GM11168 (cell line): ENCODE results near the gene FRMD5.

Source experiments
- in situ Hi-C: fragments of 300-500 bp; cut with MboI; formaldehyde crosslinking; loops from one replicate; pipeline ENCODE4 v1.12.0; 2022; ENCODE audit warnings: low sequenced_read_pairs; ENCODE audit not compliant: unreplicated experiment

FRMD5 gene

DNA sequence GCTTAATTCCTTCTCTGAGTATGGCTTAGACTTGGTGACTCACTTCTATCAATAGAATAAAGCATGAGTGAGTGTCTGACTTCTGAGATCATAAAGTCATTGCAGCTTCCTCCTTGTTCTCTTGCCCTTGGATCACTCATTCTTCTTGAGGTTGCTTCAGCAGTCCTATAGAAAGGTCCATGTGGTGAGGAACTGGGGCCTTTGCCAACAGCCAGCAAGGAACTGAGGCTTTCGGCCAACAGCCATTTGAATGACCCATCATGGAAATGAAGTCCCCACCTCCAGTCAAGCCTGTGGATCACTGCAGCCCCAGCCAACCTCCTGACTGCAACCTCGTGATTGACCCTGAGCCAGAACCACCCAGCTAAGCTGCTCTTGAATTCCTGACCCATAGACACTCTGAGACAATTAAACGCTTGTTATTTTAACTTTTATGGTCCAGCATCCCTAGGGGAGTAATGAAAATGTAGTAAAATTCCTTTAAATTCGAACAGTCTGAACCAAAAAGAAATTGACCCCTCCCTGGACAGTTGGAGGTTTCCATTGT lies 283.8 kb downstream of the FRMD5 start:
- in situ Hi-C loops = loop anchor here (25.0 kb wide), 1 partner anchor 301 kb away; no protein-coding TSS in a partner anchor

GRCh38 chr15:43908516-43909050 lies 286.5 kb downstream of the FRMD5 start:
- in situ Hi-C loops = loop anchor here (5.0 to 25.0 kb wide), 2 partner anchors 159 to 304 kb away; no protein-coding TSS in a partner anchor

GRCh38 chr15:43905755-43906154 lies 289.3 kb downstream of the FRMD5 start:
- in situ Hi-C loops = loop anchor here (5.0 to 25.0 kb wide), 2 partner anchors 162 to 307 kb away; no protein-coding TSS in a partner anchor

- in situ Hi-C loops = loop anchor here (25.0 kb wide), 1 partner anchor 308 kb away; no protein-coding TSS in a partner anchor
Observed at GRCh38 chr15:43903864-43904290, 291.2 kb downstream of the FRMD5 start.

DNA sequence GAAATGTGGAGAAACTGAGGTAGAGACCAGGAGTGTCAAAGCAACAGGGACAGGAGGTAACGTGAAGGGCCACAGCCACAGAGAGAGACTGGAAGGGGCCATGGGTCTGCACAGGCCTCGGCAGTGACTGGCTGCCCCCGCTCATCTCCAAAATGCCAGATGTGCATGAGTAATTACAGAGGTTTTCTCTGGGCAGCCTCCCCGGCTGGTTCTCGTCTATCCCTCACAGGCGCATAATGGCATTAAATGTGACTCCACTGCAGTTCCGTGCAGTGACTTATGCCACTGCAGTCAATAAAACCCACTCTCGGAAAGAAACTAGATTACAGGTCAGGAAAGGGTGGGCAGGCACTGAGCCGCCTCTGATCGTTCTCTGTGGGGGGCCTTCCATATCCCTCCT lies 293.6 kb downstream of the FRMD5 start:
- in situ Hi-C loops = loop anchor here (25.0 kb wide), 1 partner anchor 311 kb away; no protein-coding TSS in a partner anchor

DNA sequence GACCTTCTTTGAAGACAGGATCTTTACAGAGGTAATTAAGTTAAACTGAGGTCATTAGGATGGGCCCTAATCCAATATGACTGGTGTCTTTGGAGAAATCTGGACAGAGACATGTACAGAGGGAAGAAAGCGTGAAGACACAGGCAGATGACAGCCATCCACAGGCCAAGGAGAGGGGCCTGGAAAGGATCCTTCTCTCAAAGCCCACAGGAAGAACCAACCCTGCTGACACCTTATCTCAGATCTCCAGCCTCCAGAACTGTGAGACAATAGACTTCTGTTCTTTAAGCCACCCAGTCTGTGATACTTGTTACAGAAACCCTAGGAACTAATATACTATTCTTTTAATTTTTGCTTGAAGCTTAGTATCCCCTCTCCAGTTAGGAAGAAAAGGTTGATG lies 294.1 kb downstream of the FRMD5 start:
- in situ Hi-C loops = loop anchor here (25.0 kb wide), 1 partner anchor 311 kb away; no protein-coding TSS in a partner anchor

- in situ Hi-C loops = loop anchor here (25.0 kb wide), 1 partner anchor 312 kb away; no protein-coding TSS in a partner anchor
Observed at GRCh38 chr15:43899928-43900327, 295.1 kb downstream of the FRMD5 start.

DNA sequence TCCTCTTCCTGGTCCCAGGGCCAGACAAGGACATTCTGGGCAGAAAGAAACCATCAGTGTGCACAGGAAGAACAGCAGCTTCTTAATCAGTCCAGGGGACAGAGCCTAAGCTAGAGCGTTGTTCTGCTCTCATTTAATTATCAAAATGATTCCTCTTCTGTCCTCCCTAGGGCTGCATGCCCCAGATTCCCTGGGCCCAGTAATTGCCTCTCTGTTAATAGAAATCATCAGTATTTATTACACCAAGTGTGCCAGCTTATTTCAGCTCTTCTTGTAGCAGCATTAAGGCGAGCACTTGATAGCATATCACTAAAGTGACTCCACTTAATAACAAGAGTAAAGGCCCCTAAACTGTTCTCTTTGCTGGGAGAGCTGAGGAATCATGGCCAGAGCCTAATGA lies 296.2 kb downstream of the FRMD5 start:
- in situ Hi-C loops = no loop called here

DNA sequence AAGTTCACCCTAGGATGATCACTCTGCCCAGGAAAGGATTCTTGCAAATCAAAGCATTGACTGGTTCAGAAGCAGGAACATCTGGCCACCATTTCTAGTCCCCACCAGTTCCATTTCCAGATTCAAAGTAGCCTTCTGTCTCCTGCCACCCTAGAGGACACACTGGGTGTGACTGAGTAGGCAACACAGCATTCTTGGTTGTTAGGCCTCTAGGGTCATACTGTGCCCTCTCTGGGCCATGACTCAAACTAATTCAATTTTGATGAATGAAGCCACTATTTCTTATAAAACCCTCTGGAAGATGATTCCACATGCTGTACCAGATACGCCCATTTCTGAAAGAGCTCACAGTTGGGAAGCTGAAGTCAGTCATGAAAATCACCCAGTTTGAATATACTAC lies 298.5 kb downstream of the FRMD5 start:
- in situ Hi-C loops = no loop called here

- in situ Hi-C loops = no loop called here
Observed at GRCh38 chr15:43895586-43895985, 299.5 kb downstream of the FRMD5 start.

DNA sequence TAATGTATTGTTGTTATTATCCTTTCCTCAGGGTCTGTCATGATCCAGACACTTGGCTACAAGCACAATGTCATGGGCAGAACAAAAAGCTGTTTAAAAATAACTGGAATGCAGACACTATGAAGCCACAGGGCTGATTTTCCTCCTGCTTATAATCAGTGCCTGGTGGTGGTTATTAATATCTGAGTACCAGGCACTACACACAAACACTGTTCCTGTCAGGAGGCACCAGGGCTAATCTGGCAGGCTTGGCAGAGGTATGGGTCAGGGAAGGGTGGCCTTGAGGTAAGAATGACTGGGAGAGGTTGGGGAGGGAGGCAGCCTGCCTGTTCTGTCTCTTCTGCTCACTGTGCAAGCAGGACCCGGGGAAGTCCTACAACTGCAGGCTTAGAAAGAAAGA lies 301.1 kb downstream of the FRMD5 start:
- in situ Hi-C loops = no loop called here

DNA sequence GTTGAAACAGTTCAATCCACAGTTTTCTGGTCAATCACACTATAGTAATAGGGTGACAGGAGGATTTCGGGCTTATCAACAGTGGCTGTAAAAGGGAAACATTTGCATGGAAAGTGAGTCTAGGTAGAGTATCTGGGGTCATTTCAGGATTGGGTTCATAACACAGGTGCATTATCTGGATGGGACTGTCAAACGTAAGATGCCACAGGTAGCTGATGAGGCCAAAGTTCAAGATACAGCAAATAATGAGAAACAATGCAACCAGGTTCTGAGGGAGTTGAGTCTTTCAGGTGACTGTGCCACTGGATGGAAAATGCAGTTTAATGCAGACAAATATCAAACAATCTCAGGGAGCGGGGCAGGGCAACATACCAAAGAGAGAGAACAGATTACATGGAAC lies 306.0 kb downstream of the FRMD5 start:
- in situ Hi-C loops = no loop called here

- in situ Hi-C loops = no loop called here
Observed at GRCh38 chr15:43887901-43888300, 307.2 kb downstream of the FRMD5 start.

GRCh38 chr15:43886558-43886957 lies 308.5 kb downstream of the FRMD5 start:
- in situ Hi-C loops = no loop called here

- in situ Hi-C loops = no loop called here
Observed at GRCh38 chr15:43883571-43883970, 311.5 kb downstream of the FRMD5 start.

DNA sequence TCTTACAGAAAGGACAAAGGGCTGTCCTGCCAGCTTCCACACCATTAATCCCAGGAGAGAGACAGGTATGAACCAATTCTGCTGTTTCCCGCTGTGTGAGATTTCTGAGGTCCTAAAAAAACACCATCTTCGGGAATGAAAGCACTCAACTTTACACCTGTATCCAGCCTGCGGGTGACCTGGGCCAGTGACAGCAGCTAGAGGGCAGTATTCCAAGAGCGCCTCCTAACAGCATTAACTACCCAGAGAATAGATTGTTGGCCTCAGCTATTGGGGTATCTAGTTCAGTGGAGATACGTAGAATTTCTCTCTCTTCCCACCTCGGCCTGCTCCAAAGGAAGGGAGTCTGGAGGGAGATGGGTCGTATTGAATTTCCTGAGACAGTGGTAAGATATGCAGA lies 313.1 kb downstream of the FRMD5 start:
- in situ Hi-C loops = no loop called here

DNA sequence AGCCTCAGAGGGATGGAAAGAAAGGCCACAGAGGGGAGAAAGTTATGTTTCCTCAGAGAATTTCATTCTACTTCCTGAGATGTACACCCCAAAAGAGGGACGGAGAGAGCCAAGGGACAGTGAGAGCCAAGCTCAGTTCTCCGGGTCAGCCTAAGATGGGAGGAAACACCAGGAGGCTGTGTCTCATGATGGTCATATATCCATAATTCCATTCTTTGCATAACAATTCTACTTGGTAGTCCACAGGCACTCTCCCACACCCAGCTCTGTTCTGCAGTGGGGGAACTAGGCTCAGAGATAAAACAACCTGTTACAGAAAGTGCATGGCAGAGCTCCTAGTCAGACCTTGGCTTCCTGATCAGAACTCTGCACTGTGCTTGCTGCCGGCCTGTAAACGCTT lies 313.8 kb downstream of the FRMD5 start:
- in situ Hi-C loops = no loop called here

DNA sequence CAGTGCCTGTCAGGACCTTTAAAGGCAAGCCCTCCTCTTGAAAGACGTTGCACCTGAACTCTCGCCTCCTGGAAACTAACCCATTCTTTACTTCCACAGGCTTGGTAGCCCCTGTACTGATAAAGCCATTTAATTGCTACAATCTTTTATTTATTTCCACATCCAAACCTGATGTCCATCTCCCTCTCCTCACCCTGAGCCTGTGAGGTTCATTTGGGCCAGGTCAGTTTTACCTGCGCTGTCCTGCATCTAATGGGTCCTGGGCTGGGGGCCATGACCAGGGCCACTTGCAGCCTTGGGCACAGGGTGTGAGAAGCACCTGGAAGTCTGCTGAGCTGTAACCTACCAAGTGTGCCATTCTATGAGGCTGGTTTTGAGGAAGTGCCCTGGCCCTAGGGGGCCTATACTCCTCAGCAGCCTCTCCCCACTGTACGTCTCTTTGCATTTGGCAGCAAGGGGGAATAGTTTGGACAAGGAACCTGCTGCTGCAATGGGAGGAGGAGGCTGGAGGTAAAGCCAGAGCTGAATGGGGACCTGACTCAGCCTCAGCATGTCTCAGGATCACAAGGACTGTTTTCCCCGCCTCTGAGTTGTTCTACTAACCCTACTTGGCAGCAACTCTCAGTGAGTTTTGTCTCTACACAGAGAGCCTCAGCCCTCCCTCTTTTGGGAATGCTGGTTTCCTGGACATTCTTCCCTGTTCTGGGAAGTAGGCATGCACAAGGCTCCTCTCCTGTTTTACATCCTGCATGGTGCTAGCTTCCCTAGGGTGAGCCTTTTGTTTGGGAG lies 314.5 kb downstream of the FRMD5 start:
- in situ Hi-C loops = no loop called here

- in situ Hi-C loops = no loop called here
Observed at GRCh38 chr15:43879386-43880355, 315.4 kb downstream of the FRMD5 start.

DNA sequence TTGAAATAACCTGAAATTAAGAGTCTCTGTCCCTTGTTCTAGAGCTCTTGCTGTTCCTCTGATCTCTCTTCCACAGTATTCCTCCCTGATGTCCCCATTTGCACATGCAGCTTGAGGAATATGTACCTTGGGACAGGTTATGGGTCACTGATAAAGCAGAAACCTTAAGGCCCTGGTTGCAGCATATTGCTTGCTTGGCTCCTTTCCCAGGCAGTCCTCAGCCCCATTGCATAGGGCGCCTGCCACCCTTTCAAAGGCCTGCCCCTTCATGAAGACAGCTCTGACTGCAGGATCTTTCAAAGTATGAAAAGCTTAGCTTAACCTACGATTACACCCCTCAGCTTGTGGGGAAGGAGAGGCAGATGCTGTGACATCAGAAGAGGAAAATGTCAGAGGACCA lies 316.6 kb downstream of the FRMD5 start:
- in situ Hi-C loops = no loop called here
